Natural killer cell (primary cell): Measurements from ENCODE around the gene MYOZ3. TPM values are rescaled to one million over a fixed set of nuclear protein-coding genes. Genes with fewer than 3 reads are reported as not detected.

Experiments used
- ATAC-seq, 3 donors: fragments of 150-1000 bp in 2 of 3; fragments of 200-7000 bp in 1 of 3; cut with Tn5 transposase; 1 replicate in 1 of 3; 2 replicates in 2 of 3; pipeline ENCODE4 v1.10.0; 2021; ENCODE audit warnings: mild to moderate bottlenecking in 2 of 3, moderate library complexity in 2 of 3
- DNase-seq, 2 donors: peaks; one replicate each; pipeline versions ENCODE4 v3.0.0 to v3.0.0-alpha.2; 2013 to 2021; ENCODE audit warnings: mixed read lengths in 1 of 2
- H3K27ac ChIP-seq: one replicate; pipeline ENCODE4 v1.5.1; 2013; ENCODE audit warnings: mild to moderate bottlenecking, low read length
- H3K27me3 ChIP-seq: one replicate; pipeline ENCODE4 v1.6.1; 2013; ENCODE audit warnings: low read length; ENCODE audit not compliant: control insufficient read depth, insufficient read depth
- H3K36me3 ChIP-seq: one replicate; pipeline ENCODE4 v1.6.1; 2013; ENCODE audit warnings: low read length; ENCODE audit not compliant: control insufficient read depth, insufficient read depth
- H3K4me1 ChIP-seq: one replicate; pipeline ENCODE4 v1.6.1; 2013; ENCODE audit warnings: low read length; ENCODE audit not compliant: control insufficient read depth, insufficient read depth
- H3K4me3 ChIP-seq: one replicate; pipeline ENCODE4 v1.5.1; 2013; ENCODE audit warnings: low read length
- H3K9me3 ChIP-seq: one replicate; pipeline ENCODE4 v1.6.1; 2013; ENCODE audit warnings: low read length; ENCODE audit not compliant: control insufficient read depth, insufficient read depth
- H3K27ac Mint-ChIP-seq, 2 donors: one replicate each; pipeline ENCODE4 v1.8.0; 2022; ENCODE audit warnings: mild to moderate bottlenecking in 2 of 2, mixed read lengths in 2 of 2, moderate library complexity in 1 of 2
- H3K27me3 Mint-ChIP-seq, 2 donors: one replicate each; pipeline ENCODE4 v1.8.0; 2022; ENCODE audit warnings: low read depth in 2 of 2, mixed read lengths in 2 of 2
- H3K36me3 Mint-ChIP-seq: one replicate; pipeline ENCODE4 v1.8.0; 2022; ENCODE audit warnings: mixed read lengths
- H3K4me1 Mint-ChIP-seq, 2 donors: one replicate each; pipeline ENCODE4 v1.8.0; 2022; ENCODE audit warnings: mixed read lengths in 2 of 2
- H3K4me3 Mint-ChIP-seq: one replicate; pipeline ENCODE4 v1.8.0; 2022; ENCODE audit warnings: mild to moderate bottlenecking, moderate library complexity, mixed read lengths
- H3K9me3 Mint-ChIP-seq, 2 donors: one replicate each; pipeline ENCODE4 v1.8.0; 2022; ENCODE audit warnings: mixed read lengths in 2 of 2
- WGBS: methylation state at CpG from one replicate; pipeline ENCODE4 v1.1.7; 2013; ENCODE audit warnings: missing lambda C conversion rate; ENCODE audit not compliant: insufficient coverage; 5-methylcytosine and 5-hydroxymethylcytosine counted together
- intact Hi-C: fragments of 100-400 bp; cut with micrococcal nuclease; formaldehyde crosslinking; loops from one replicate; pipeline ENCODE4 v1.14.2; 2022
- total RNA-seq, 4 donors: library from RNA; stranded (reverse); fragments of 120-200 nt in 1 of 4; gene quantifications; one replicate each; pipeline versions ENCODE4 v1.2.3 to v1.2.4, GENCODE V29; 2013 to 2022
- TF ChIP-seq, protein P1 (sequence below): fragments of 200-600 bp; IDR thresholded peaks from one replicate; pipeline ENCODE4 v1.8.0; 2022; ENCODE audit warnings: antibody characterized with exemption

Gene MYOZ3
- total RNA-seq, 3 donors from 2014 or later (not counting 1 experiment from before 2014, with no cell fraction given): not detected

- Mint-ChIP-seq H3K4me3 (no peak overlapping the region), H3K27me3 (peaks cover 6% of the 10 kb centered on the region in 2 donors), H3K27ac (no peak overlapping the region), H3K9me3 (no peaks in the 10 kb centered on the region), H3K4me1 (no peaks in the 10 kb centered on the region), H3K36me3 (no peaks in the 10 kb centered on the region)
- no peaks in the 10 kb centered on the region for H3K4me1 ChIP-seq
- 93% methylated on average over 46 of the region's 46 CpGs for WGBS
- intact Hi-C loops: no loop called here
- no peak overlapping the region for H3K27ac ChIP-seq
- no peaks in the 10 kb centered on the region for H3K9me3 ChIP-seq
- ATAC-seq (no peak), DNase-seq (no peak)
- no peaks in the 10 kb centered on the region for H3K36me3 ChIP-seq
- no peak overlapping the region for H3K4me3 ChIP-seq
- no peaks in the 10 kb centered on the region for H3K27me3 ChIP-seq
- TF ChIP-seq, protein P1, sequence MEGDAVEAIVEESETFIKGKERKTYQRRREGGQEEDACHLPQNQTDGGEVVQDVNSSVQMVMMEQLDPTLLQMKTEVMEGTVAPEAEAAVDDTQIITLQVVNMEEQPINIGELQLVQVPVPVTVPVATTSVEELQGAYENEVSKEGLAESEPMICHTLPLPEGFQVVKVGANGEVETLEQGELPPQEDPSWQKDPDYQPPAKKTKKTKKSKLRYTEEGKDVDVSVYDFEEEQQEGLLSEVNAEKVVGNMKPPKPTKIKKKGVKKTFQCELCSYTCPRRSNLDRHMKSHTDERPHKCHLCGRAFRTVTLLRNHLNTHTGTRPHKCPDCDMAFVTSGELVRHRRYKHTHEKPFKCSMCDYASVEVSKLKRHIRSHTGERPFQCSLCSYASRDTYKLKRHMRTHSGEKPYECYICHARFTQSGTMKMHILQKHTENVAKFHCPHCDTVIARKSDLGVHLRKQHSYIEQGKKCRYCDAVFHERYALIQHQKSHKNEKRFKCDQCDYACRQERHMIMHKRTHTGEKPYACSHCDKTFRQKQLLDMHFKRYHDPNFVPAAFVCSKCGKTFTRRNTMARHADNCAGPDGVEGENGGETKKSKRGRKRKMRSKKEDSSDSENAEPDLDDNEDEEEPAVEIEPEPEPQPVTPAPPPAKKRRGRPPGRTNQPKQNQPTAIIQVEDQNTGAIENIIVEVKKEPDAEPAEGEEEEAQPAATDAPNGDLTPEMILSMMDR: no peak
Measured at GRCh38 chr5:150649108-150650020, 11.7 kb upstream of the MYOZ3 start.

GRCh38 chr5:150650021-150651006 lies 10.7 kb upstream of the MYOZ3 start:
- intact Hi-C loops: no loop called here
- 90% methylated on average over 35 of the region's 38 CpGs for WGBS
- Mint-ChIP-seq H3K4me1 (no peaks in the 10 kb centered on the region), H3K27ac (no peak overlapping the region), H3K27me3 (peaks cover 6% of the 10 kb centered on the region in 2 donors), H3K4me3 (no peak overlapping the region), H3K36me3 (no peaks in the 10 kb centered on the region), H3K9me3 (no peaks in the 10 kb centered on the region)
- H3K27ac ChIP-seq: no peak overlapping the region
- H3K4me1 ChIP-seq: no peaks in the 10 kb centered on the region
- no peak for DNase-seq
- no peak overlapping the region for H3K4me3 ChIP-seq
- H3K9me3 ChIP-seq: no peaks in the 10 kb centered on the region
- ATAC-seq: no peak
- no peaks in the 10 kb centered on the region for H3K36me3 ChIP-seq
- TF ChIP-seq, protein P1: no peak
- no peaks in the 10 kb centered on the region for H3K27me3 ChIP-seq

- Mint-ChIP-seq H3K27me3 (peaks cover 0 to 6% of the 10 kb centered on the region in 2 donors), H3K4me3 (no peak overlapping the region), H3K36me3 (no peaks in the 10 kb centered on the region), H3K9me3 (no peaks in the 10 kb centered on the region), H3K27ac (no peak overlapping the region), H3K4me1 (peaks cover 0 to 4% of the 10 kb centered on the region in 2 donors)
- ATAC-seq (no peak), DNase-seq (no peak)
- H3K36me3 ChIP-seq: no peaks in the 10 kb centered on the region
- no peak overlapping the region for H3K4me3 ChIP-seq
- no peaks in the 10 kb centered on the region for H3K27me3 ChIP-seq
- intact Hi-C loops: no loop called here
- WGBS: 88% methylated on average over 1 of the region's 1 CpG
- H3K9me3 ChIP-seq: no peaks in the 10 kb centered on the region
- TF ChIP-seq, protein P1: no peak
- peaks cover 4% of the 10 kb centered on the region for H3K4me1 ChIP-seq
- H3K27ac ChIP-seq: no peak overlapping the region
Measured at GRCh38 chr5:150651382-150651781, 9.7 kb upstream of the MYOZ3 start.
